Activated CD4-positive, alpha-beta T cell treated with anti-CD3 and anti-CD28 coated beads for 36 hours (primary cell): Measurements from ENCODE around the gene SLC5A3. TPM values are rescaled to one million over a fixed set of nuclear protein-coding genes. Genes with fewer than 3 reads are reported as not detected.

ENCODE experiments used
- ATAC-seq: fragments of 200-7000 bp; cut with Tn5 transposase; one replicate; pipeline ENCODE4 v1.10.0; 2021; ENCODE audit warnings: mild to moderate bottlenecking, moderate library complexity
- CTCF ChIA-PET: fragments of 350-600 bp; sonication (Branson Sonifier 250); formaldehyde crosslinking; loops from one replicate; lab custom pipeline; 2021; ENCODE audit warnings: antibody characterized with exemption; lab: Charles Lee
- POLR2A ChIA-PET: fragments of 350-600 bp; sonication (Branson Sonifier 250); formaldehyde crosslinking; loops from one replicate; lab custom pipeline; 2021; ENCODE audit warnings: antibody characterized with exemption, inconsistent platforms; lab: Charles Lee
- DNase-seq: peaks from one replicate; pipeline ENCODE4 v3.0.0-alpha.2; 2020
- H3K27ac Mint-ChIP-seq: one replicate; pipeline ENCODE4 v1.8.0; 2021; ENCODE audit warnings: mixed read lengths
- H3K27me3 Mint-ChIP-seq: one replicate; pipeline ENCODE4 v1.8.0; 2021; ENCODE audit warnings: mixed read lengths
- H3K36me3 Mint-ChIP-seq: one replicate; pipeline ENCODE4 v1.8.0; 2021; ENCODE audit warnings: low read depth, mixed read lengths
- H3K4me1 Mint-ChIP-seq: one replicate; pipeline ENCODE4 v1.8.0; 2021; ENCODE audit warnings: mixed read lengths
- H3K4me3 Mint-ChIP-seq: one replicate; pipeline ENCODE4 v1.8.0; 2021; ENCODE audit warnings: mild to moderate bottlenecking, moderate library complexity, mixed read lengths
- H3K9me3 Mint-ChIP-seq: one replicate; pipeline ENCODE4 v1.8.0; 2021; ENCODE audit warnings: low read depth, mixed read lengths
- intact Hi-C, 2 experiments: fragments of 100-400 bp; cut with DNase I in 1 of 2; cut with micrococcal nuclease in 1 of 2; formaldehyde crosslinking; loops; one replicate each; pipeline versions ENCODE4 v1.14.2 to v1.15.1; 2022 to 2024; cut with DNase I, micrococcal nuclease
- total RNA-seq, 2 experiments: library from RNA; stranded (reverse); gene quantifications; one replicate each; pipeline ENCODE4 v1.2.3, GENCODE V29; 2021

The SLC5A3 gene
- total RNA-seq, 2 experiments from 2014 or later: 18.2 to 22.9 TPM

- Mint-ChIP-seq H3K9me3 (peaks cover 4% of the 10 kb centered on the region), H3K27ac (no peak overlapping the region), H3K27me3 (no peaks in the 10 kb centered on the region), H3K36me3 (no peaks in the 10 kb centered on the region), H3K4me1 (peaks cover 9% of the 10 kb centered on the region), H3K4me3 (no peak overlapping the region)
- DNase-seq (no peak), ATAC-seq (no peak)
- intact Hi-C loops: no loop called here
- POLR2A ChIA-PET: no interaction called here
- CTCF ChIA-PET: no interaction called here
Measured at GRCh38 chr21:34037009-34037795, 36.2 kb upstream of the SLC5A3 start.

GRCh38 chr21:34039678-34040382, 33.5 kb upstream of the SLC5A3 start:
- Mint-ChIP-seq H3K27me3 (no peaks in the 10 kb centered on the region), H3K27ac (no peak overlapping the region), H3K4me1 (peaks cover 11% of the 10 kb centered on the region), H3K9me3 (peaks cover 4% of the 10 kb centered on the region), H3K36me3 (no peaks in the 10 kb centered on the region), H3K4me3 (no peak overlapping the region)
- intact Hi-C loops: no loop called here
- POLR2A ChIA-PET: no interaction called here
- DNase-seq (no peak), ATAC-seq (no peak)
- CTCF ChIA-PET: no interaction called here

GRCh38 chr21:34042735-34043134, 30.6 kb upstream of the SLC5A3 start:
- no peak overlapping the region for H3K4me3 Mint-ChIP-seq
- H3K27me3 Mint-ChIP-seq: no peaks in the 10 kb centered on the region
- intact Hi-C loops: no loop called here
- H3K4me1 Mint-ChIP-seq: peaks cover 14% of the 10 kb centered on the region
- DNase-seq (no peak), ATAC-seq (peak; percentile 63)
- H3K27ac Mint-ChIP-seq: no peak overlapping the region
- no peaks in the 10 kb centered on the region for H3K9me3 Mint-ChIP-seq
- ChIA-PET CTCF (interaction anchor here (0.6 kb wide), 1 partner anchor 71 kb away, joined by 3 read pairs; no protein-coding TSS in a partner anchor), POLR2A (no interaction called here)
- no peaks in the 10 kb centered on the region for H3K36me3 Mint-ChIP-seq

- Mint-ChIP-seq H3K27me3 (no peaks in the 10 kb centered on the region), H3K27ac (no peak overlapping the region), H3K4me1 (peaks cover 14% of the 10 kb centered on the region), H3K4me3 (no peak overlapping the region), H3K36me3 (no peaks in the 10 kb centered on the region), H3K9me3 (peaks cover 3% of the 10 kb centered on the region)
- intact Hi-C loops: no loop called here
- ChIA-PET POLR2A (no interaction called here), CTCF (interaction anchor here (0.6 kb wide), 1 partner anchor 71 kb away, joined by 3 read pairs; no protein-coding TSS in a partner anchor)
- no peak for DNase-seq
- no peak for ATAC-seq
Measured at GRCh38 chr21:34043333-34043732, 30.0 kb upstream of the SLC5A3 start.

- DNase-seq: no peak
- Mint-ChIP-seq H3K9me3 (peaks cover 3% of the 10 kb centered on the region), H3K4me3 (no peak overlapping the region), H3K27ac (no peak overlapping the region), H3K4me1 (peaks cover 14% of the 10 kb centered on the region), H3K27me3 (no peaks in the 10 kb centered on the region), H3K36me3 (no peaks in the 10 kb centered on the region)
- CTCF ChIA-PET: interaction anchor here (0.6 kb wide), 1 partner anchor 587 kb away, joined by 3 read pairs; no protein-coding TSS in a partner anchor
- POLR2A ChIA-PET: no interaction called here
- ATAC-seq: peak; percentile 58
- intact Hi-C loops: loop anchor here in 1 of 2 experiments (5.0 kb wide), 1 partner anchor 45 kb away; no protein-coding TSS in a partner anchor
Measured at GRCh38 chr21:34046917-34047316, 26.5 kb upstream of the SLC5A3 start.

- no peak for ATAC-seq
- Mint-ChIP-seq H3K27ac (no peak overlapping the region), H3K4me1 (peaks cover 8% of the 10 kb centered on the region), H3K27me3 (no peaks in the 10 kb centered on the region), H3K9me3 (peaks cover 3% of the 10 kb centered on the region), H3K36me3 (no peaks in the 10 kb centered on the region), H3K4me3 (no peak overlapping the region)
- ChIA-PET POLR2A (no interaction called here), CTCF (interaction anchor here (0.6 kb wide), 1 partner anchor 140 kb away, joined by 3 read pairs; no protein-coding TSS in a partner anchor)
- intact Hi-C loops: loop anchor here in 1 of 2 experiments (5.0 kb wide), 1 partner anchor 44 kb away; no protein-coding TSS in a partner anchor
- DNase-seq: no peak
Measured at GRCh38 chr21:34047835-34048234, 25.5 kb upstream of the SLC5A3 start.

GRCh38 chr21:34052171-34052570, 21.2 kb upstream of the SLC5A3 start:
- intact Hi-C loops: no loop called here
- no peak for ATAC-seq
- POLR2A ChIA-PET: no interaction called here
- DNase-seq: no peak
- Mint-ChIP-seq H3K9me3 (peaks cover 3% of the 10 kb centered on the region), H3K27ac (no peak overlapping the region), H3K36me3 (no peaks in the 10 kb centered on the region), H3K4me3 (no peak overlapping the region), H3K4me1 (no peaks in the 10 kb centered on the region), H3K27me3 (no peaks in the 10 kb centered on the region)
- CTCF ChIA-PET: interaction anchor here (1.1 kb wide), 1 partner anchor 73 kb away, joined by 3 read pairs; no protein-coding TSS in a partner anchor

- ATAC-seq (no peak), DNase-seq (no peak)
- ChIA-PET POLR2A (no interaction called here), CTCF (no interaction called here)
- intact Hi-C loops: no loop called here
- Mint-ChIP-seq H3K27ac (no peak overlapping the region), H3K27me3 (no peaks in the 10 kb centered on the region), H3K36me3 (no peaks in the 10 kb centered on the region), H3K4me3 (no peak overlapping the region), H3K9me3 (no peaks in the 10 kb centered on the region), H3K4me1 (no peaks in the 10 kb centered on the region)
Measured at GRCh38 chr21:34054259-34054658, 19.1 kb upstream of the SLC5A3 start.

GRCh38 chr21:34055615-34056014, 17.8 kb upstream of the SLC5A3 start:
- intact Hi-C loops: no loop called here
- Mint-ChIP-seq H3K27ac (no peak overlapping the region), H3K9me3 (no peaks in the 10 kb centered on the region), H3K27me3 (no peaks in the 10 kb centered on the region), H3K4me1 (no peaks in the 10 kb centered on the region), H3K36me3 (no peaks in the 10 kb centered on the region), H3K4me3 (no peak overlapping the region)
- ATAC-seq (no peak), DNase-seq (no peak)
- ChIA-PET CTCF (interaction anchor here (0.6 to 0.8 kb wide), 2 partner anchors 131 to 538 kb away, joined by 3 to 4 read pairs; no protein-coding TSS in a partner anchor), POLR2A (interaction anchor here (0.6 kb wide), 1 partner anchor 32 kb away, joined by 3 read pairs; no protein-coding TSS in a partner anchor)

- Mint-ChIP-seq H3K27ac (no peak overlapping the region), H3K36me3 (no peaks in the 10 kb centered on the region), H3K9me3 (peaks cover 3% of the 10 kb centered on the region), H3K4me3 (no peak overlapping the region), H3K4me1 (no peaks in the 10 kb centered on the region), H3K27me3 (no peaks in the 10 kb centered on the region)
- ChIA-PET POLR2A (interaction anchor here (0.6 kb wide), 1 partner anchor 123 kb away, joined by 3 read pairs; no protein-coding TSS in a partner anchor), CTCF (interaction anchor here (0.5 to 1.3 kb wide), 2 partner anchors 138 to 187 kb away, joined by 3 to 8 read pairs; no protein-coding TSS in a partner anchor)
- DNase-seq (peak; percentile 28), ATAC-seq (peak; percentile 57)
- intact Hi-C loops: no loop called here
Measured at GRCh38 chr21:34061983-34062382, 11.4 kb upstream of the SLC5A3 start.

GRCh38 chr21:34065027-34065426, 8.4 kb upstream of the SLC5A3 start:
- ChIA-PET CTCF (interaction anchor here (2.1 kb wide), 1 partner anchor 141 kb away, joined by 5 read pairs; no protein-coding TSS in a partner anchor), POLR2A (interaction anchor here (1.1 kb wide), 1 partner anchor 9 kb away, joined by 3 read pairs; no protein-coding TSS in a partner anchor)
- Mint-ChIP-seq H3K9me3 (peaks cover 3% of the 10 kb centered on the region), H3K36me3 (no peaks in the 10 kb centered on the region), H3K4me1 (no peaks in the 10 kb centered on the region), H3K27ac (no peak overlapping the region), H3K4me3 (no peak overlapping the region), H3K27me3 (no peaks in the 10 kb centered on the region)
- intact Hi-C loops: no loop called here
- no peak for DNase-seq
- ATAC-seq: no peak
